ENCODE data around the gene ASCC2.
A peak's percentile ranks its signal among the peaks of the same experiment; 100 is the strongest.

The ASCC2 gene

DNA sequence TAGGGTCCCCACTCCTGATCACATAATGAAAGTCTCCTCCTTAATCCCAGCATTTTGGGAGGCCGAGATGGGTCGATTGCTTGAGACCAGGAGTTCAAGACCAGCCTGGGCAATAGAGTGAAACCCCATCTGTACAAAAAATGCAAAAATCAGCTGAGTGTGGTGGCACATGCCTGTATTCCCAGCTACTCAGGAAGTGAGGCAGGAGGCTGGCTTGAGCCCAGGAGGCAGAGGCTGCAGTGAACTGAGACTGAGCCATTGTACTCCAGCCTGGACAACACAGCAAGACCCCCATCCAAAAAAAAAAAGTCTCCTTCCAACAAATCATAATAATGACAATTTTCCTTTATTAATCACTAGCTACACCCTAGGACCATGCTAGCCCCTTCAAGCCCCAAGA lies 86.4 kb downstream of the ASCC2 start:
- no peak for DNase-seq

DNA sequence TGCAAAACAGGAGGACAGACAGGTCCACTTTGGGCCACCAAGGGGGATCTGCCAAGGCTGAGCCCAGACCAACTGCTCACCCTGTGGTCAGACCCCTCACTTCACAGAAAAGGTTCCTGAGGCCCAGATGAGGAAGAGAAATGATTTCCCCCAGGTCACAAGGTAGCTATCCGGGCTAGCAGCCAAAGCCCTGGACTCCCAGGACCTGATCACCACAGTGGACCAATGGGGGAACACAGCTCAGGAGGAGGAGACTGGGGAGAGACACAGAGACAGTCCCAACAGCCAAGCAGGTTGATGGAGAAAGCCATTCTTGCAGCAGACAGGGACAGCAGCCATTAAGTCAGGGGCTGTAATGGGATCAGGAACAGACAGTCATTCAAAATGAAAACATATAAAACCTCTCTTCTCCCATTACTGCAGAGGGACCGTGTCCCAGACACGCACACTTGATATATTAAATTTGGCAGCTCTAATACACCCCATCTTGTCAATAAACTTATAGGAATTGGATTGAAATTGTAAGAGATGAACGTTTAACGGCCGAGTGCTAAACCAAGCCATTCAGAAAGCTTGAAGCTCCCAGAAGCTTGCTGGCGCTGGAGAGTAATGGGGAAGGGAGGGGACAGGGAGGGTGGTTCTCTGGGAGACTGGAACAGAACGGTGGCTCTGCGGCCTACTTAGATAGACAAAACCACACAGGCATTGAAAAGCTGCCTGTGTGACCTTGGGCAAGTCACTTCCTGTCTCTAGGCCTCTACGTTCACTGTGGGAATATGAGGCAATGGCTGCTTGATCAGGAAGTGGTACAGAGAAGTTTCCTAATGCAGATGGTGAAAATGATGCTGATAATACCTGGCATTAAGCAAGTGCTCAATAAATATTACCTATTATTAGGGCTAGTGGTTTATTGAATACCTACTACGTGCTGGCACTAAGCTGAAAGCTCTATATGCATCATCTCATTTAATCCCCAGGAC lies 87.2 kb downstream of the ASCC2 start:
- DNase-seq, result no peak

DNA sequence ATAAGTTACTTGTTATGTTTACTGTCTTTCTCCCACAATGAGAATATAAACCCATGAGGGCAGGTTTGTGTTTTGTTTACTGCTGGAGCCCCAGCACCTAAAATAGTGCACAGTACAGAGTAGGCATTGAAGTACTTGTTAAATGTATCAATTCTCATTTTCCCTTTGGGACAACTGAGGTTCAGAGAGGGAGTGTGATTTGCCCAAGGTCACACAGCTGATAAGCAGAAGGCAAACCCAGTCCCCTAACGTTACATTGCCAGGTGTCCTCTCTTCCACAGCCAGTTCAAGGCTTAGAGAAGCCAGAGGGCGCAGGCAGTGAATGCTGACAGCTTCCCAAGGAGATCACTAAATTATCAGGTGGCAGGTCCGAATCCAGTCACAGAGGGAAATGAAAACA lies 88.0 kb downstream of the ASCC2 start:
- DNase-seq, result no peak

DNA sequence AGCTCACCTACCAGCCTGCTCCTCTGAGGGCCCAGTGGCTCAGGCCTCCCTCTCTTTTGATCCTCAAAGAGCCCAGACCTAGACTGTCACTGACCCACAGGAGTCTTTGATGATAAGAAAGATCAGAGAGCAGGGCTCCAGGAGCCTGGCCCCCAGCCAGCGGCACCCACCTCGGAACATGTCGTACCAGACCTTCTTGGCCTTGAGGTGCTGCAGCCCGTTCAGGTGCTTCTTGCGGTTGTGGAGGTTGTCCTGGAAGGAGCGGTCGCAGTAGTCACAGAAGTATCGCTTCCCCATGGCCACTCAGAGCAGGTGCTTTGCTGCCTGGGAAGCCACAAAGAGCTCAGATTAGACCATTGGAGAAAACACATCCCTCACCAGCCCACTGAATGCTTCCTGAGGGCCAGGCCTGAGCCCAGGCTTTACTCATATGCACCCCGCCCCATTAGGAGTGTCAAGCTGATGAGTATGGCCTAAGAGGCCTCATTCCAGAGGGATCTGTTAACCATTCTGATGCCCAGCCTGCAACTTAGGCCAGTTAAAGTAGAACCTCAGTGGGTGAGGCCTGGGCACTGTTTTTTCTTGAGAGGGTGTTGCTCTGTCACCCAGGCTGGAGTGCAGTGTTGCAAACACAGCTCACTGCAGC lies 89.7 kb downstream of the ASCC2 start:
- no peak for DNase-seq

GRCh38 chr22:29747832-29748231 lies 90.2 kb downstream of the ASCC2 start:
- no peak for DNase-seq

DNA sequence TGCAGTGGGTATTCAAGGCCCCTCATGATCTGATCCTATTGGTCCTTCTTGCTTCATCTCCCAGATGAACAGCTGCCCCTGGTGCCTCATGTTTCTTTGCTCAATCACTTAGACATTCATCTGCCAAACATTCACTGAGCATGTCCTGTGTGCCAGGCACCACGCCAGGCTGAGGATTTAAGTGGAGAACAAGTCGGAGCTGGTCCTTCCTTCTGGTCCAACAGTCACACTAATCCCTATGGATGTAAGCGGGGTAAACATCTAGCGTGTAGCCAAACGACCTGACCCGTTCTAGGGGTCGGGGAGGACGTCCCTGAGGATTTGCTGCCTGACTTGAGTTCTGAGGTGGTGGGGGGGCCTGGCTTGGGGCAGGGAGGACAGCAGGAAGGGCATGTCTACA lies 93.2 kb downstream of the ASCC2 start:
- peak; percentile 78 for DNase-seq

DNA sequence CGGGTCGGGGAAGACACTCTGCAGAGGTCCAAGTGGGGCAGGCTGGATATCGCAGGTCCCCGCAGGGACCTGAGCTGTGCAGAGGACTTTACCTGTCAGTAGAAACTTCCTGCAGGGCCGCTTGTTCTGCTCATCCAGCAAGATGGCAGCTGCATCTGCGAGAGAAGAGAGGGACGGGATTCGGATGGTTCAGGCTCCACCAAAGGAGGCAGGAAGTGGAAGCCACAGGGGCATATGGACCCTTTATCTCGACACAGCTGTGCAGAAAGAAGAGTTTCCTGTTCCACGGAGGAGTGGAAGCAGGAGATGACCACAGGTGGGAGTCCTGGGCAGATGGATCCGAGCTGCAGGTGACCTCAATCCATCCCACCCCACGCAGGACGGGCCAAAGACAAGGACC lies 95.7 kb downstream of the ASCC2 start:
- DNase-seq, result no peak

- DNase-seq, result no peak
Measured at GRCh38 chr22:29741926-29742325, 96.1 kb downstream of the ASCC2 start.

GRCh38 chr22:29740216-29740615 lies 97.9 kb downstream of the ASCC2 start:
- no peak for DNase-seq

- no peak for DNase-seq
Measured at GRCh38 chr22:29739346-29739875, 98.7 kb downstream of the ASCC2 start.

Data from DMS53 (cell line).